ENCODE results near the gene TOB2. TPM values are rescaled to one million over a fixed set of nuclear protein-coding genes. Genes with fewer than 3 reads are reported as not detected.
"Not testable (repeated sequence)": the region's sequence is repeated elsewhere in the genome, so short reads cannot be mapped to it uniquely, and the experiment has no call there.

Gene TOB2
- total RNA-seq, 1 experiment from 2014 or later, result 10.4 TPM

DNA sequence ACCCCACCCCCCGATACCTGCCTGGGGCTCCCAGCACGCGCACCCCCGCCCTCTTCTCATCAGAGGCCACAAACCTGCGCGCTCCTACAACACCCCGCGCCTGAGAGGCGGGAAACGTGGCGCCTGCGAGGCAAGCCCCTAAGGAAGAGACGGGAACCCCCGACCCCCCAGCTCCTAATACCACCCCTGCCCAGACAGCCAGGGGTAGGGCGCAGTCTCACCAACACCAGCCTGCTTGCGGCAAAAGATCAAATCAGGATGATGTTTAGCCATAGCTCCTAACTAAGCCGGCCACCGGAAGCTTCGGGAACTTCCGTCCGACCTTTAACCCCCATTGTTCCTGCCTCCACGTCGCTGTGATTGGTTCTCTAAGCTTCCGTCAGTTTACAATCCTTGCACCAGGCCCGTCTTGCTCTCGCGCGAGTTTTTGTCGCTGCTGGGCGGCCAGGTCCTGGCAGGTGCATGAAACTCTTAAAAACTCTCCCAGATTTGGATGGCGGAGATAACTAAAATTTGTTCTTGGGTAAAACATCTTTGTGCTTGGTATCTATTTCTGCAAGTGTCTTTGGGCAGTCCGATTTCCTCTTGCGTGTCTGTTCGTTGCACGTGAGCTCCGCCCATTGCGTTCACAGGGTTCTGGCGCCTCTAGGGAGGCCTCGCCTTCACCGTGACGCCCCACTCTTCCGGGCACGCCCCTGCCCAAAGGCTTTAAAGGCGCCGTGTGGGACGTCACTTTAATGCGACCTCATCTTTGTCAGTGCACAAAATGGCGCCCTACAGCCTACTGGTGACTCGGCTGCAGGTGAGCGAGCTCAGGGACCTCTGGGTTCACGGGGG, 22.0 kb upstream of the TOB2 start, which contains the start of the genes ACO2 and PHF5A:
ACO2 (plus strand) TSS at position 737 of the 837 bp plus-strand sequence; CDS start at position 767, 30 bp downstream.
PHF5A (minus strand) TSS at position 312 of the 837 bp plus-strand sequence; CDS start at position 273, 39 bp downstream.
- DNase-seq (ENCODE audit: low spot score), result peak; percentile 97

DNA sequence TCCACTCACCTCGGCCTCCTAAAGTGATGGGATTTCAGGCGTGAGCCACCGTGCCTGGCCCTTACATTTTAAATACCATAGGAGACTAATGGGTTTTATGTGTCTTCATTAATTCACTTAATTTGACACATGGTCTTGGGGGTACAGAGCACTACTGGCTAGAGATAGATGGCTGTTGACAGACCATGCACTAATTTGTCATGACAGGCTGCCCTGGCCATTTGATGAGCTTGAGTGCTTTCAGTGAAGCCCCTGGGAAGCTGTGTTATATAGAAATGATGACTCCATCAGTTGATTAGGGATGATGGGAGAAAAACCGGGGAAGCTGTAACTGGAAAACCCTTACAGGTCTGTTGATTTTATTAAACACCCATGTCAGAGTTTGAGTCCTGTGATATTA, 15.3 kb upstream of the TOB2 start:
- DNase-seq (ENCODE audit: low spot score), result no peak

DNA sequence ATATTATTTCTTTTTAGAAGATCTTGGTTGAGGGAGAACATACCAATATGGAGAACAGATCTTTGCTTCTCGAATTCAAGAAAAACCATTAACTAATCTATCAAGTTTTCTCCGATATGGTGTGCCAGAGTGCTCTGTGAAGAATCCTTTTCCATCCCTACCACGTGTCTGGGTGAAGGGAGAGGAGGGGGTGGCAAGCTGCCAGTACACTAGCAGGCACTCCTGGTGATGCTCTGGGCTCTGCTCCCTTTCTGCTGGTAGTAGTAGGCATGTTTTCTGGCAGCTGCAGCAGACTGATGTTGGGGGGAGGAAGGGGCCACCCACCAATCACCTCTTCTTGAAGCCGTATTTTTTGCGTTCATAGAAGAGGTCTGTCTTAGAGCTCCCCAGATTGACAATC, 13.5 kb upstream of the TOB2 start:
- not testable (repeated sequence) for DNase-seq (ENCODE audit: low spot score)

DNA sequence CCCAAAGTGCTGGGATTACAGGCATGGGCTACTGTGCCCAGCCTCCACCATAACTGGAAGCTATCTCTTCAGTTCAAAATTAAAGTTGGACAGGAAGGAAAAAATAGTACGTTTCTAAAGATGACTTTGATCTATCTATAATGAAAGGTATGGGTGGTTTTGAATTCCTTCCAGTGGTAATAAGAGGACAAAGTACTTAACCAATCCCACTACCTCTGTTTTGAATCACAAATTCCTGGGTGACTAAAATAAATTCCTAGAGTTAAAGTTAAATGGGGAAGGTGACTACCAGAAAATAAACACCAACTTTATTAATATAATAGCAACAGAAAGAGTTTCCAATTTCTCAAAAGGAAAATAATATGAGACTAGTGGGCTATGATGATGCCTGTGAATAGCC, 12.8 kb upstream of the TOB2 start:
- no peak for DNase-seq (ENCODE audit: low spot score)

DNA sequence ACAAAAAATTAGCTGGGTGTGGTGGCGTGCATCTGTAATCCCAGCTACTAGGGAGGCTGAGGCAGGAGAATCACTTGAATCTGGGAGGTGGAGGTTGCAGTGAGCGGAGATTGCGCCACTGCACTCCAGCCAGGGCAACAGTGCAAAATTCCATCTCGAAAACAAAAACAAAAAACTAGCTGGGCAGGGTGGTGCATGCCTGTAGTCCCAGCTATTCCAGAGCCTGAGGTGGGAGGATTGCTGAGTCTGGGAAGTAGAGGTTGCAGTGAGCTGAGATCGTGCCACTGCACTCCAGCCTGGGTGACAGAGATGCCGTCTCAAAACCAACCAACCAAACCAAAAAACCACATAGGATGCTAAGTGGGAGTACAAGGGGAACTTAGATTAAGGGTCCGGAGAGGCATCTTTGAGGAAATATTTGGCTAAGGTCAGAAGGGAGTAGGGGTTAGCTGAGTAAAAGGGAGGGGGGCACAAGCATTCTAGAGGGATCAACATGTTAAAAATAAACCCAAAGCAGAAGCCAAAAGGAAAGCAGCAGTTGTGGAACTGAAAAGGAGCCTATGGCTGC, 11.6 kb upstream of the TOB2 start:
- DNase-seq (ENCODE audit: low spot score), result no peak

DNA sequence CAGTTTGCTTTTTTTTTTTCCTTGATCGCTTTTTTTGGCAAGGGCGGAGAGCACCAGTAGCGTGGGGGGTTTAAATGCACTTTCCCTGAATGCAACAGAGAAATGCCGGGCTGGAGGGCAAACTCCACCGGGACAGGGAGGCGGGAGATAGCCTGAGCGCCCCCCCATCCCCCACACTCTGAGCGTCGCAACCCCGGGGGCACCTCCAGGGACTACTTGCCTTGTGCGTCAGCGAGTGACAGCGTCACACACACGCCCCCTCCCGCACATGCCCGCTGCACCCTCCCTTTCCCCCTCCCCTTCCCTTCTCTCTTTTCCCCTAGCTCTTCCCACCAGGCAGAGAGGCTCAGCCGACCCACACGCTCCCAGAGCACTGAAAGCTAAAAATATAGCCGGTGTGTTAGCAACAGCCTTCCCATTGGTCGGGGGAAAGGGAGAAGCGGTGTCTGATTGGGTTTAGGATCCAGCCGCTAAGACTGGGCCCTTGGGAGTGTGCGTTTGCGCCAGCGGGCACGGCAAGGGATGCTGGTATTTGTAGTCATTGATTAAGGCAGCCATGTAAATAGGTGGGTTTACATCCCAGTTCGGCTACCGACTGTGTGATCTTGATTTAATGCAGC, 1.7 kb upstream of the TOB2 start:
- DNase-seq (ENCODE audit: low spot score), result peak; percentile 99

DNA sequence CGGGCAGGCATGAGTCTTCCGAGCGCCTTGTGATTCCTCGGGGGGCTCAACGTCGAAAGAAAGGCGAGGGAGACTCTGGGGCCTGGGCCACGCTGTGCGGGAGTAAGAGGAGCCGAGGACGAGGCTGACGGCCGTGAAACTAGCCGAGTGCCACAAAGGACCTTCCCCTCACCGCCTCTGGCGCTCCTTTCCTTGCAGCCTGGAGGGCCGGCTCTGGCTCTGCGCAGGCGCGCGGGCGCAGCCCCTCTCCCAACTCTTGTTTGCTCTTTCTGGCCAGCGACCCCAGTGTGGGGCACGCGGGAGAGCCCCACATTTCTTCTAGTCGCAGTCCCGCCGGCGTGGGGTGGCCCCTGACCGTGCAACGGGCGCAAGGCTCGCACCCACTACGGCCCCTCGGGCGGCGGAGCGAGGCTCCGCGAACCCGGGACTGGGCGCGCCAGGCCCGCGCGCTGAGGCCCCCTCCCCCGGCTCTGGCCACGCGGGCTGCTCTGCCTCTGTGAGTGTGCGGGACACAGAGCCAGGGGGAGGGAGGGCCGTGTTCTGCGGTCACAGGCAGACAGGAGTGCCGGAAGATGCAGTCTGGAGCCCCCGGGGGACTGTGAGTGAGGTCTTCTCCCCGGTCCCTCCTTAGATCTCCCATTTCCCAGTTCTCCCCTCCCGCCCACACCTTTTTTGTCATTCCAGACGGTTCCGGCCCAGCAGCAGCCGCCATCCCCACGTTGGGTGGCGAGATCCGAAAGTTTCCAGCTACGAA, 1.0 kb upstream of the TOB2 start:
- DNase-seq (ENCODE audit: low spot score), result peak; percentile 37

DNA sequence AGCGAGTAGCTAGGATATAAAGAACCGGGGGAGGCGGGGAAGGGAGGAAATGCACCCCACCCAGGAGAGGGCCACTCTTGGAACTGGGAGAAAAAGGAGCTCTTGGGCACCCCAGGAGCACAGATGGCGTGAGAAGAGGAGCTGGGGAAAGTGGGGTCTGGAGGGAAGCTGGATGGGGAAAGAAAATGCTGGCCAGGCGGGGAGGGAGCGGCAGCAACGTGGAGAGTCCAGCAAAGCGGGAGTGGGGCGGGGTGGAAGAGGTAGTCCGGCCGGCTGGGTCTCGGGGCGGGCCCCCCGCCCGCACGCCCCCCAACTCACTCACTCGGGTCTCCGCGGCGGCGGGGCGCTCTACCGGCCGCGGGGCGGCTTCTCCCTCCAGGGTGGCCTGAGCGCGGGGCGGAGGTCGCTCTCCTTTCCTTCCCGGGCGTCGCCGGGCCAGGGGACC, 522 bp downstream of the TOB2 start:
- no peak for DNase-seq (ENCODE audit: low spot score)

DNA sequence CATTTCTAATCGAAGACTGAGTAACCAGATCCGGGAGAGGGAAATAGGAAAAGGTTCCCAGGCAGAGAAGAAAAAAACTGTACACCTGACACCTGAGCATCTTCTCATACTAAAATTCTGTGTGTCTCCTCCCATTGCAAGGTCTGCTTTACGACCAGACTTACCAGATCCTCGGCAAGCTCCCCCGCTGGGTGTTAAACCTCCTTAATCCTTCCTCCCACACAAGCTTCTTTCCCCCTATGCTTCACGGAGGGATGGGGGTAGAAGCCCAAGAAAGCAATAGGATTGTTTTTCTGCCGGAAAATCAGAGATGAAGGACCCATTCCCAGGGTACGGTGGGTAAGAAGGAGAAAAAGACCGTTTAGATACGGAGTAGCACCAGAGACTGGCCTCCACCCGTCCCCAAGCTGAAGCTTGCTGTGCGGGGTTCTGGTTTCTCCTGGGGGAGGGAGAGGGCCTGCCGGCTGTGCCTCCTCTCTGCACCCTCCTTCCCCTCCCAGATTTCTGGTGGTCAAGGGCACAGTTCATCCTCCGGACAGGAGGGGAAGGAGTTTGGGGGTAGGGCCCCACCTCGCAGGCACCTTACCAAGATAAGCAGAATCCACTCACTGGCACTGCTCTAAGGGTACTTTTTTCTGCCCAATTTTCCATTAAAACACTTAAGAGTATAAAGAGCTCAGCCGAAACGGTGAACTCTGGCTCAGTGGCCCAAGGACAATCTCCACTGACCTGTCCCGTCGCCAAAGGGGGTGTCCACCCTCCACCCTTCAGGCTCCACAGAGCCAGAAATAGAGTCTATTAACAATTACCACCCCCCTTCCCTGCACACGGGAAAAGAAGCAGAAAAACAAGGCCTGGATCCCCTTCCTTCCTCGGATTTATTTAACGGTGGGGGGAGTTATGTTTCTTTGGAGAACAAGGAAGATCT, 1.2 kb downstream of the TOB2 start:
- DNase-seq (ENCODE audit: low spot score), result no peak

DNA sequence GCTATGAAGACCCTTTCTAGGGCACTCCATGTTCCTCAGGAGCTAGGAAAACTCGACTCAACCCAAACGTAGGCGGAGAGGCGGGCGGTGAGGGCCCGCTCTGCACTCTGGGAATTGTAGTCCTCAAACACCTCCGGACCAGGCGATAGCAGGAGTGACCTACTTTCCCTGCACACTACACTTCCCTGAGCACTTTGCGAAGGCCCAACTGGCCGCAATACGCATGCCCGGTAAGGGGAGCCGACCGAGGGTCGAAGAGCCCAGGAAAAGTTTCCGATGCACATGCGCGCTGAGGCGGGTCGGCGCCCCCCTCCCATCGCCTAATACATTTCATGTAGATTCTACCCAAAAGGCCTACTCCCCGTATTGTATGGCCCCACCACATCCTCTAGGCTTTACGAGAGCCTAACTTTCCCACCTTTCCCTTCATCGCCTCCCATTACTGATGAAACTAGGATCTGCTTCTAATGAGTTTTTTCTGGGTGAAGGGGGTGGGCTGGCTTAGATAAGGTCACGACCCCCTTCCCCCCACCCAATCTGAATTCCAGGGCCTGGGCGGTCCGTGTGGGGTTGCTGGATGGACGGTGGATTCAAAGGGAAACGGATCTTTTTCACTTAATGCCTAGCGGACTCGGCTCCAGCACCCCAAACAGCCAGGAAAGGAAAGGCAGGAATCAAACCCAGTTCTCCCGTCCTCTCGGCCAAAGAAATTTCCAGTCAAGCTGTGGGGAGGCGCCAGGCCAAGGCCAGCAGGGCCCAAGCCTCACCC, 2.1 kb downstream of the TOB2 start:
- peak; percentile 97 for DNase-seq (ENCODE audit: low spot score)

DNA sequence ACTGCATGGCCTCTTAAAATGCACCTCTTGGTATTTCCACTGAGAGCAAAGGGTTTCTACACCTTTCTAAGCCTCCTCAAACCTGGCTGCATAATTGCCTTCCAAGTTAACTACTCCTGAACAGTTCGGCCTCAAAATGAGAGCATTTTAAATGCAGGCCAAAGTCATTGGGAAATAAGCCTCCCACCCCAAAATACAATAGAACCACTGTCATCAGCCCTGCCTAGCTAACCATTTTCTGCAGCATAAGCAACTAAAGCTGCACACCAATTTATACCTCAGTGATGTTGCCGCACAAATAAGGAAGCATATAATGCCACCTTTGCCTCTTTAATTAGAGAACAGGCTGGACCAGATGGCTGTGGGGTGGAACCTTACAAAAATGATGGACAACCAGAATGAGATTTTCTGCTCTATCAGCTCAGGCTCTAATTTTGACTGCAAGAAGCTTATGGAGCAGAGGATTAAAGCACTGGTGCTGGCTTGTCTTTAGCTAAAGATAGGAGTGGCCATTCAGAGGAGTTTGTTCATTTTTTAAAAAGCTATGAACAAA, 4.3 kb downstream of the TOB2 start:
- no peak for DNase-seq (ENCODE audit: low spot score)

DNA sequence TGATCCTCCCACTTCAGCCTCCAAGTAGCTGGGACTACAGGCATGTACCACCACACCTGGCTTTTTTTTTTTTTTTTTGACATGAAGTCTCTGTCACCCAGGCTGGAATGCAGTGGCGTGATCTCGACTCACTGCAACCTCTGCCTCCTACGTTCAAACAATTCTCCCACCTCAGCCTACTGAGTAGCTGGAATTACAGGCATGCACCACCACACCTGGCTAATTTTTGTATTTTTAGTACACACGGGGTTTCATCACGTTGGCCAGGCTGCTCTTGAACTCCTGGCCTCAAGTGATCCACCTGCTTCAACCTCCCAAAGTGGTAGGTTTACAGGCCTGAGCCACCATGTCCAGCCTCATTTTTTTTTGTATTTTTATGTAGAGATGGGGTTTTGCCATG, 6.1 kb downstream of the TOB2 start:
- DNase-seq (ENCODE audit: low spot score), result not testable (repeated sequence)

DNA sequence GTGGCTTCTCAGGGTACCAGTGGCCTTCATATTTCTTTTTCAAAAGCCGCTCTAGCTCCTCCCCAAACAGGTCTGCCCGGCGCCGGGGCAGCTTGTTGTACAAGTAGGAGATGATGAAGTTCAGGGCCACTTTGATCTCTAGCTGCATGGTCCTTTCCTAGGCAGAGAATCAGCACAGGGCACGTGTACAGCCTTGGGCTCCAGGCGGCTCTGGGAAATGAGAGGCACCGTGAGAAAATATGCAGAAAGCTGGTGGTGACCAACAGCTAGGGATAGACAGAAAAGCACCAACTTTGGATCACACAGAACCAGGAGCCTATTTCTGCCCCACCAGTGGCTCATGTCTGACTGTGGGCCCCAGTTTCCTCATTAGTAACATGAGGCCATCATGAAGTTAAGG, 9.4 kb downstream of the TOB2 start:
- DNase-seq (ENCODE audit: low spot score), result no peak

DNA sequence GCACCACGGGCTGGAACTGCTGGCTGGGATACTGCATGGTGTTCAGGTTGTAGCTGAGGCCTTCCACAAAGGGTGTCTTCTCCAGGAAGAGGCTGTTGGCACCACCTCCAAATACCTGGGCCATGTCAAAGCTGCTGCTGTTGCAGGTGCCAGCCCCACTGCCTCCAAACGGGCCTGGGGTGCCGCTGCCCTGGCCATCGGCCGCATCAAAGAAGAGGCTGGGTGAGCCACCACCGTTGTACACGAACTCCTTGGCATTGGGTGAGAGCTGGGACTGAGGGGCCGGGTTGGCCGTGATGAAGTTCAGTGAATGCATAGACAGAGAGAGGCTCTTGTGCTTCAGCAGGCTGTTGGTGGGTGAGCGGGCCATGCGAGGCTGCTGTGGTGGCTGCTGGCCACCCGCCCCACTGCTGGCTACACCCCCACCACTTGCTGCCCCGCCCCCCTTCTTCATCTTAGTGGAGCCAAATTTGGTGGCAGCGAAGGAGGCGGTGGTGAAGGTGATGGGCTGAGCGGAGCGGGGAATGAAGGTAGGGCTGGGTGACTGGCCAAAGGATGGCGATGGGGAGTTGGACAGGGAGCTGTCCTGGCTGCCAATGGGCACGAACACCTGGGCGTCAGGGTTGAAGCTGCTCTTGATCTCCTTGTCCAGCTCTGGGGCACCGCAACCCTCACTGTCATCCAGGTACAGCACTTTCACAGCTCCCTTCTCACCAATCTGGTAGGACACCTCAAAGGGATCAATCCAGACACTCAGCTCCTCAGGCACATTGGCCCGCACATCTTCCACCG, 10.1 kb downstream of the TOB2 start:
- DNase-seq (ENCODE audit: low spot score), result no peak

DNA sequence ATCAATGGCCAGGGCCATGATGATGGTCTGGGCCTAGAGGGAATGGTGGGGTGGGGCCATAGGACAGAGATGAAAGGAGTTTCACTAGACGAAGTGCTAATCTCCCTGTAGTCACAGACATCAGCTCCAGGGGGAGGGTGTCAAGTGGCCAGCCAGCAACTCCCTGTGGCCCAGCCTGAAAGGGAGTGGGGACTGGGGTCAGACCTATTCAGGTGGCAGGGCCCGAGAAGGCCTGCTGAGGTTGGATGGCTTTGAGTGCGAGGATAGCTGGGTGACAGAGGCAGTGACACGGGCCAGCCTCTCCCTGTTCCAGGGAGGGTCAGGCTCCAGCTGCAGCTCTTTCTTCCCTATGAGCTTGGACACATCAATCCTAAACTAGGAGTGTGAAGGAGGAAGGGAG, 11.0 kb downstream of the TOB2 start:
- DNase-seq (ENCODE audit: low spot score), result no peak

DNA sequence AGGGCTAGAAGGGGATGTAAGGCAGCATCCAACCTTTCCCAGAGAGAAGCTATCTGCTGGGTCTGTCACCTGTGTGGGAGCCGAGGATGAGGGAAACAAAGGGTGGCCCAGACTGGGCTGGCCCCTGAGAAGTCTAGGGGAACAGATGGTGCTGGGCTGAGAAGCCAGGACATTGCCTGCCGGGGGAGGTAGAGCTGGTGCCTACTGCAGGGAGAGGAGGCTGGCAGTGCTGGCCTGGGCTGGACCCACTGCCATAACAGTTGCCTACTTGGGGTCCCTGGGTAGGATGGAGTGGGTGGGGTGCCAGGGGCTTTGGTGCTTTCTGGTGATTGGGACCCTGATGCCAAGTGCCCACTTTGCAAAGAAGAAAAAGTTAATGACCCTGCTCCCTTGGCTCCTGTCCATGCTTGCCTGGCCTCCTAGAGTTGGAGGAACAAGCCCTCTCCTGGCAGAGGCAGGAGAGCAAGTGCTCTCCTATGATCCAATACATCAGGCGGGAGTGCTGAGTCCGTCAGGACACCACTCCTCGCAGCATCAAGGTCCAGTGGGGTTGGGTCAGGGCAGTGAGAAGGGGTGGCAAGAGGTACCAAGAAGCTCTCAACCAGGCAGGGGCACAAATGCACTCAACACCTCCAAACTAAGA, 12.1 kb downstream of the TOB2 start:
- not testable (repeated sequence) for DNase-seq (ENCODE audit: low spot score)

DNA sequence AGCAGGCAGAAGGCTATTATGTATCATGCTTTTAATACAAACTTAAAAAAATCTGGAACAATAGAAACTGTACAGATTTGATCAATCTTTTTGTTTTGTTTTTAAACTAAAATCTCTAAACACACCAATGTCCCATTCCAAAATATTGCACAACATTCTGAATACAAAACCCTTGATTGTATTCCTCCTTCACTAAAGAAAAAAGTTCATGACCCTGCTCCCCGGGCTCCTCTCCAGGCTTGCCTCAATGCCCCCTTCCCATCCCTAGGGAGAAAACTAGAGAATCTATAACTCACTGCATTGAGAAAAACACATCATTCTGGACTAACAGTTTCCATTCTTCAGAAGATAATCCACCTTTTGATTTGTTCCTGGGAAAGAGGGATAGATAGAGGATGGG, 13.1 kb downstream of the TOB2 start:
- DNase-seq (ENCODE audit: low spot score), result not testable (repeated sequence)

DNA sequence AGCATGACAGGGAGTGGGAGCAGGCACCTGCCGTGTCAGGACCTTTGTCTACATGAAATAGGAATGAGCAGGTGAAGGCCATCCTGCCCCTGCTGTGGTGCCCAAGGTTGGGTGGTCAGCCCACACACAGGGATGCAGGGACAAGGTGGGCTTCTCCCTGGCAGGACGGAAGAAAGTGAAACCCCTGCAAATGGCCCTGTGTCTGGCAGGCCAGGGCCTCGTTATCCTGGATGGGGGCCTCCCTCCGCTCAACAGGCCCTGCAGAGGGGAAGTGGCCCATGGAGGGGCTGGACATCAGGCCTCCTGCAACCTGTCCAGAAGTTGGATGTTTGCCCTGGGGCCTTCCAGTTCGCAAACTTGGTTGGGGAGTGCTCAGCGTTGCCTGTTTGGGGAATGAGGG, 14.9 kb downstream of the TOB2 start:
- DNase-seq (ENCODE audit: low spot score), result no peak

DNA sequence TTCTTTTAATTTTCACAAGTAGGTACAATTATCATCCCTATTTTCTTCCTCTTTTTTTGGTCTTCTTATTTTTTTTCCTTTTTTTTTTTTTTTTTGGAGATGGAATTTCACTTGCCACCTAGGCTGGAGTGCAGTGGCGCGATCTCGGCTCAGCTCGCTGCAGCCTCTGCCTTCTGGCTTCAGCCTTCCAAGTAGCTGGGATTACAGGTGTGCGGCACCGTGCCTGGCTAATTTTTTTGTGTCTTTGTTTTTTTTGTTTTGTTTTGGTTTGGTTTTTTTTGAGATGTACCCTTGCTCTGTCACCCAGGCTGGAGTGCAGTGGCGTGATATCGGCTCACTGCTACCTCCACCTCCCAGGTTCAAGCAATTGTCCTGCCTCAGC, 16.7 kb downstream of the TOB2 start:
- DNase-seq (ENCODE audit: low spot score), result no peak
